Prostate gland (tissue), 2 donors: ENCODE data around the gene NOVA1.

Source experiments
- POLR2A ChIP-seq: fragments of 450-650 bp; IDR thresholded peaks from one replicate; pipeline ENCODE4 v1.6.1; 2016; ENCODE audit warnings: antibody characterized with exemption, mild to moderate bottlenecking
- POLR2AphosphoS5 ChIP-seq: sonication (generic); formaldehyde crosslinking; IDR thresholded peaks from one replicate; pipeline ENCODE4 v1.6.1; 2017; ENCODE audit warnings: antibody characterized with exemption
- TF ChIP-seq, protein P1 (sequence below), 4 experiments: fragments of 200-600 bp in 2 of 4; fragments of 450-650 bp in 2 of 4; sonication (generic) in 2 of 4; IDR thresholded peaks; 1 replicate in 3 of 4; 2 replicates in 1 of 4; pipeline ENCODE4 v1.5.1; 2016 to 2019; ENCODE audit warnings: antibody characterized with exemption in 4 of 4, mild to moderate bottlenecking in 2 of 4, moderate library complexity in 2 of 4

DNA sequence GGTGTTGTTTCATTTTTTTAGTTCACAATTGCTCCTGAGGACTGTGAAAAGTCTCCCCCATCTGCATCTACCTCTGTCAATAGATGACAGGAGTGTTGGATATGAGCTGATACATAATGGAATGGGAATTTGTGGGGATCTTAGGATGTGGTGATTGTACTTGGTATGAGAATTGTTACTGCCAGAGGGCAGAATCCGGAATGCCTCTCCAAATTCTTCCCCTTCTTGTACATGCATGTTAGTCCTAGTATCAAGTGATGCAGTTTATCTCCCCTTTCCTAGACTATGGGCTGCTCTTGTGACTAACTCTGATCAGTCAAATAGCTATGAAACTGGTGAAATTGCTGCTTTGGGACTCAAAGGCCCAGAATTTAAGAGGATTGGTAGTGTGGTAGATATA is 24.8 kb upstream of the NOVA1 start:
- TF ChIP-seq, protein P1, sequence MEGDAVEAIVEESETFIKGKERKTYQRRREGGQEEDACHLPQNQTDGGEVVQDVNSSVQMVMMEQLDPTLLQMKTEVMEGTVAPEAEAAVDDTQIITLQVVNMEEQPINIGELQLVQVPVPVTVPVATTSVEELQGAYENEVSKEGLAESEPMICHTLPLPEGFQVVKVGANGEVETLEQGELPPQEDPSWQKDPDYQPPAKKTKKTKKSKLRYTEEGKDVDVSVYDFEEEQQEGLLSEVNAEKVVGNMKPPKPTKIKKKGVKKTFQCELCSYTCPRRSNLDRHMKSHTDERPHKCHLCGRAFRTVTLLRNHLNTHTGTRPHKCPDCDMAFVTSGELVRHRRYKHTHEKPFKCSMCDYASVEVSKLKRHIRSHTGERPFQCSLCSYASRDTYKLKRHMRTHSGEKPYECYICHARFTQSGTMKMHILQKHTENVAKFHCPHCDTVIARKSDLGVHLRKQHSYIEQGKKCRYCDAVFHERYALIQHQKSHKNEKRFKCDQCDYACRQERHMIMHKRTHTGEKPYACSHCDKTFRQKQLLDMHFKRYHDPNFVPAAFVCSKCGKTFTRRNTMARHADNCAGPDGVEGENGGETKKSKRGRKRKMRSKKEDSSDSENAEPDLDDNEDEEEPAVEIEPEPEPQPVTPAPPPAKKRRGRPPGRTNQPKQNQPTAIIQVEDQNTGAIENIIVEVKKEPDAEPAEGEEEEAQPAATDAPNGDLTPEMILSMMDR (IDR thresholded peaks at IDR 0.05), result no peak
- TF ChIP-seq POLR2AphosphoS5, result no peak
- TF ChIP-seq POLR2A, result no peak
